Loucy (cell line): Measurements from ENCODE around the gene SH3BP4.

Experiments
- H2AFZ ChIP-seq: fragments of 200-600 bp; sonication (generic); 2 replicates; pipeline ENCODE4 v1.6.0; 2016; ENCODE audit warnings: antibody characterized with exemption, mild to moderate bottlenecking, low read length, moderate library complexity
- H3F3A ChIP-seq: fragments of 200-600 bp; 2 replicates; pipeline ENCODE4 v1.6.0; 2016; ENCODE audit warnings: antibody characterized with exemption, low read depth, mild to moderate bottlenecking
- H3K27me3 ChIP-seq: fragments of 200-600 bp; sonication (generic); 2 replicates; pipeline ENCODE4 v1.6.1; 2014; ENCODE audit warnings: low read length, mild to moderate bottlenecking; ENCODE audit not compliant: insufficient read depth, poor library complexity, severe bottlenecking
- H3K36me3 ChIP-seq: fragments of 200-600 bp; sonication (generic); 2 replicates; pipeline ENCODE4 v1.6.1; 2016; ENCODE audit warnings: low read length; ENCODE audit not compliant: insufficient read depth
- H3K4me1 ChIP-seq: fragments of 200-600 bp; sonication (generic); 2 replicates; pipeline ENCODE4 v1.5.1; 2014; ENCODE audit warnings: low read length, mild to moderate bottlenecking; ENCODE audit not compliant: insufficient read depth, poor library complexity, severe bottlenecking
- H3K4me2 ChIP-seq: fragments of 200-600 bp; sonication (generic); 2 replicates; pipeline ENCODE4 v1.6.0; 2014; ENCODE audit warnings: antibody characterized with exemption, low read length, low read depth, mild to moderate bottlenecking; ENCODE audit not compliant: poor library complexity, severe bottlenecking
- H3K4me3 ChIP-seq: fragments of 200-600 bp; sonication (generic); 2 replicates; pipeline ENCODE4 v1.5.1; 2014; ENCODE audit warnings: low read length, mild to moderate bottlenecking, mixed read lengths; ENCODE audit not compliant: poor library complexity, severe bottlenecking
- H3K79me2 ChIP-seq: fragments of 200-600 bp; sonication (generic); 2 replicates; pipeline ENCODE4 v1.6.1; 2014; ENCODE audit warnings: low read length; ENCODE audit not compliant: insufficient read depth
- H3K9ac ChIP-seq: fragments of 200-600 bp; sonication (generic); 2 replicates; pipeline ENCODE4 v1.6.0; 2014; ENCODE audit warnings: mild to moderate bottlenecking, low read depth, low read length, moderate library complexity; ENCODE audit not compliant: poor library complexity, severe bottlenecking
- H3K9me2 ChIP-seq: fragments of 200-600 bp; sonication (generic); replicated peaks from 2 replicates; pipeline ENCODE4 v1.6.1; 2016; ENCODE audit warnings: low read depth, low read length, mixed read lengths
- H3K9me3 ChIP-seq: fragments of 200-600 bp; sonication (generic); 2 replicates; pipeline ENCODE4 v1.6.1; 2014; ENCODE audit warnings: mild to moderate bottlenecking, antibody characterized with exemption, low read length, low read depth; ENCODE audit not compliant: insufficient read depth
- H4K20me1 ChIP-seq: fragments of 200-600 bp; sonication (generic); 2 replicates; pipeline ENCODE4 v1.6.0; 2014; ENCODE audit warnings: antibody characterized with exemption, low read length, mild to moderate bottlenecking; ENCODE audit not compliant: insufficient read depth, poor library complexity, severe bottlenecking
- EZH2phosphoT487 ChIP-seq: fragments of 200-600 bp; IDR thresholded peaks from 2 replicates; pipeline ENCODE4 v1.6.1; 2018; ENCODE audit warnings: antibody characterized with exemption, mild to moderate bottlenecking, moderate library complexity, borderline replicate concordance
- TF ChIP-seq, protein P1 (sequence below): fragments of 200-600 bp; sonication (generic); conservative IDR thresholded peaks from 2 replicates; pipeline ENCODE4 v1.5.1; 2014; ENCODE audit warnings: mild to moderate bottlenecking, antibody characterized with exemption, low read length

The SH3BP4 gene

GRCh38 chr2:235049069-235049468 lies 97.3 kb downstream of the SH3BP4 start:
- H3K79me2 ChIP-seq, result no peaks in the 10 kb centered on the region
- TF ChIP-seq, protein P1, sequence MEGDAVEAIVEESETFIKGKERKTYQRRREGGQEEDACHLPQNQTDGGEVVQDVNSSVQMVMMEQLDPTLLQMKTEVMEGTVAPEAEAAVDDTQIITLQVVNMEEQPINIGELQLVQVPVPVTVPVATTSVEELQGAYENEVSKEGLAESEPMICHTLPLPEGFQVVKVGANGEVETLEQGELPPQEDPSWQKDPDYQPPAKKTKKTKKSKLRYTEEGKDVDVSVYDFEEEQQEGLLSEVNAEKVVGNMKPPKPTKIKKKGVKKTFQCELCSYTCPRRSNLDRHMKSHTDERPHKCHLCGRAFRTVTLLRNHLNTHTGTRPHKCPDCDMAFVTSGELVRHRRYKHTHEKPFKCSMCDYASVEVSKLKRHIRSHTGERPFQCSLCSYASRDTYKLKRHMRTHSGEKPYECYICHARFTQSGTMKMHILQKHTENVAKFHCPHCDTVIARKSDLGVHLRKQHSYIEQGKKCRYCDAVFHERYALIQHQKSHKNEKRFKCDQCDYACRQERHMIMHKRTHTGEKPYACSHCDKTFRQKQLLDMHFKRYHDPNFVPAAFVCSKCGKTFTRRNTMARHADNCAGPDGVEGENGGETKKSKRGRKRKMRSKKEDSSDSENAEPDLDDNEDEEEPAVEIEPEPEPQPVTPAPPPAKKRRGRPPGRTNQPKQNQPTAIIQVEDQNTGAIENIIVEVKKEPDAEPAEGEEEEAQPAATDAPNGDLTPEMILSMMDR, result no peak
- TF ChIP-seq EZH2phosphoT487, result no peak
- H3K4me1 ChIP-seq, result peaks cover 9% of the 10 kb centered on the region

DNA sequence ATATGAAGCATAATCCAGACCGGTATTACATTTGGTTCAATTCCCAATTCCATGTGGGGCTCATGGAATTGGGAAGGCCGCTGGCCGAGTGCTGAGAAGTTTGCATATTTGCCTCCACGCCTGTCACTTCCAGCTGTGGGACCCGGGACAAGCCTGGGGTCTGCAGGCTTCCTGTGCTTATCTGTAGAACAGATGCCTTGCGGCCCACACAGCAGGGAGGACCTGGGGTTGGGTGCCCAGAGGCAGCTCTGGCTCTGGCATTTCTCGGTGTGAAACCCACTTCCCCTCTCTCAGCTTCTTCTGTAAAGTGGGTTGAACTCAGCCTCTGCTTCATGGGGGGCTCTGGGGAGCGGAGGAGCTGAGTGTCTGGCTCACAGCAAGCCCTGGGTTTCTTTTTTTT lies 97.9 kb downstream of the SH3BP4 start:
- H3K4me1 ChIP-seq, result peaks cover 9% of the 10 kb centered on the region
- H3K4me3 ChIP-seq, result no peak overlapping the region
- no peaks in the 10 kb centered on the region for H3K9me2 ChIP-seq
- no peaks in the 10 kb centered on the region for H3K27me3 ChIP-seq
- H3K36me3 ChIP-seq, result no peaks in the 10 kb centered on the region
- TF ChIP-seq, protein P1, result no peak
- TF ChIP-seq EZH2phosphoT487, result no peak
- H2AFZ ChIP-seq, result no peak overlapping the region
- no peak overlapping the region for H3K9ac ChIP-seq
- no peaks in the 10 kb centered on the region for H4K20me1 ChIP-seq
- H3K4me2 ChIP-seq, result no peak overlapping the region
- no peaks in the 10 kb centered on the region for H3K9me3 ChIP-seq
- no peaks in the 10 kb centered on the region for H3F3A ChIP-seq
- H3K79me2 ChIP-seq, result no peaks in the 10 kb centered on the region

More at GRCh38 chr2:235049069-235049468, 97.3 kb downstream of the SH3BP4 start:
- no peaks in the 10 kb centered on the region for H3K36me3 ChIP-seq
- no peak overlapping the region for H3K4me2 ChIP-seq
- H3K4me3 ChIP-seq, result no peak overlapping the region
- no peaks in the 10 kb centered on the region for H4K20me1 ChIP-seq
- H3K9me3 ChIP-seq, result no peaks in the 10 kb centered on the region
- H3K27me3 ChIP-seq, result no peaks in the 10 kb centered on the region
- H3F3A ChIP-seq, result no peaks in the 10 kb centered on the region
- H3K9ac ChIP-seq, result no peak overlapping the region
- no peaks in the 10 kb centered on the region for H3K9me2 ChIP-seq
- H2AFZ ChIP-seq, result no peak overlapping the region

DNA sequence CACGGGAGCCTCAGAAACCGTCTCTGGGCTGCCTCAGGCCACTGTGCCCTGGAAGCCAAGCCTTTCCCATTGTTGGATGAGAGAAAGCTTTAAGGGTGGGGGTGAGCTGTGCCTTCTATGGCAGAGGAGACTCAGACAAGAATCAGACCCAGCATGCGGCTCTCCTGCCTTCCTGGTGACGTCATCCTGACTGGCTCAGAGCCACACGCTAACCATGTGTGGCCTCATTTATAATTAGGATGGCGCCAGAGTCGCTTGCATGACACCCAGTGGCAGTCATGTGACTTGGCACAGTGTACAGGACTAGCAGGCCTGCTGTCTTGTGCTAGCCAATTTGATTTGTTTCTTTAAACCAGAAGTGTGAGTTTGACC lies 99.1 kb downstream of the SH3BP4 start:
- Histone ChIP-seq H3K27me3 (no peaks in the 10 kb centered on the region), H3K4me3 (no peak overlapping the region), H3K36me3 (no peaks in the 10 kb centered on the region), H3K9me3 (no peaks in the 10 kb centered on the region), H2AFZ (no peak overlapping the region), H3K9me2 (no peaks in the 10 kb centered on the region), H4K20me1 (no peaks in the 10 kb centered on the region), H3F3A (no peaks in the 10 kb centered on the region), H3K9ac (no peak overlapping the region), H3K4me2 (peak overlapping the region; percentile 5), H3K79me2 (no peaks in the 10 kb centered on the region), H3K4me1 (peaks cover 9% of the 10 kb centered on the region)
- TF ChIP-seq, protein P1, result no peak
- TF ChIP-seq EZH2phosphoT487, result no peak
